ENCODE data around the gene GRK4.

DNA sequence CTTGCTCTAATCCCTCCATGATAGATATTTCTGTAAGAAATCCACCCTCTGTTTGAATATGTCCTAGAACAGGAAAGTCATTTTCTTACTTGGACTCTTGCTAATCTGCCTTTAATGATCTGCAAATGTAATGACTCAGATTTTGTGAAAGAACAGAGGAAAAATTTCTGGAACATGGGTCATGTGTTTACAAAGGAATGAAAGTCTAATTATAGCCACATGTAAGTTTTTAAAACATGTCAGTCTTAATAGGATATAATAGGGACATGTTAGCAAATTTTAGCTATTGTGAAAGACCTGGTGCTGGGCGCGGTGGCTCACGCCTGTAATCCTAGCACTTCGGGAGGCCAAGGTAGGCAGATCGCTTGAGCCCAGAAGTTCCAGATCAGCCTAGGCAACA lies 47.6 kb downstream of the GRK4 start:
- TF ChIP-seq CTCF (IDR thresholded peaks at IDR 0.05), result no peak
- no peak for TF ChIP-seq POLR2A (IDR thresholded peaks at IDR 0.05)
